Stimulated activated naive CD8-positive, alpha-beta T cell treated with anti-CD3 and anti-CD28 coated beads, Interleukin-15, amount 100 ng/mL, for 72 hours (primary cell): Measurements from ENCODE around the gene CDC42EP4.
"Not testable (repeated sequence)": the region's sequence is repeated elsewhere in the genome, so short reads cannot be mapped to it uniquely, and the experiment has no call there.

Source experiments
- ATAC-seq: fragments of 150-1000 bp; cut with Tn5 transposase; 2 replicates; pipeline ENCODE4 v1.10.0; 2021; ENCODE audit warnings: mild to moderate bottlenecking, moderate library complexity
- DNase-seq, 2 donors: peaks; one replicate each; pipeline ENCODE4 v3.0.0; 2021 to 2022
- H3K27ac Mint-ChIP-seq, 2 donors: one replicate each; pipeline ENCODE4 v1.8.0; 2022; ENCODE audit warnings: mild to moderate bottlenecking in 2 of 2, mixed read lengths in 2 of 2, moderate library complexity in 2 of 2
- H3K27me3 Mint-ChIP-seq: one replicate; pipeline ENCODE4 v1.8.0; 2022; ENCODE audit warnings: mixed read lengths
- H3K4me1 Mint-ChIP-seq: one replicate; pipeline ENCODE4 v1.8.0; 2022; ENCODE audit warnings: mild to moderate bottlenecking, mixed read lengths
- H3K4me3 Mint-ChIP-seq, 2 donors: one replicate each; pipeline ENCODE4 v1.8.0; 2022; ENCODE audit warnings: mild to moderate bottlenecking in 2 of 2, mixed read lengths in 2 of 2, moderate library complexity in 1 of 2
- H3K9me3 Mint-ChIP-seq, 2 donors: one replicate each; pipeline ENCODE4 v1.8.0; 2022; ENCODE audit warnings: mixed read lengths in 2 of 2

CDC42EP4 gene

GRCh38 chr17:73335591-73336407 lies 24.0 kb upstream of the CDC42EP4 start:
- no peaks in the 10 kb centered on the region for H3K27me3 Mint-ChIP-seq
- H3K9me3 Mint-ChIP-seq, result no peaks in the 10 kb centered on the region
- DNase-seq, result no peak
- ATAC-seq, result no peak
- H3K27ac Mint-ChIP-seq, result no peak overlapping the region
- no peak overlapping the region for H3K4me3 Mint-ChIP-seq
- H3K4me1 Mint-ChIP-seq, result no peaks in the 10 kb centered on the region

GRCh38 chr17:73334771-73335513 lies 23.1 kb upstream of the CDC42EP4 start:
- Mint-ChIP-seq H3K4me1 (no peaks in the 10 kb centered on the region), H3K27ac (peak overlapping the region; percentile 40 to 55), H3K4me3 (no peak overlapping the region), H3K27me3 (no peaks in the 10 kb centered on the region), H3K9me3 (no peaks in the 10 kb centered on the region)
- ATAC-seq (peak; percentile 28), DNase-seq (no peak)

GRCh38 chr17:73333445-73333844 lies 21.6 kb upstream of the CDC42EP4 start:
- ATAC-seq, H3K27ac Mint-ChIP-seq, H3K9me3 Mint-ChIP-seq, H3K4me3 Mint-ChIP-seq, H3K27me3 Mint-ChIP-seq, DNase-seq, H3K4me1 Mint-ChIP-seq: not testable (repeated sequence)

- Mint-ChIP-seq H3K27ac (no peak overlapping the region), H3K4me1 (no peaks in the 10 kb centered on the region), H3K27me3 (no peaks in the 10 kb centered on the region), H3K4me3 (no peak overlapping the region), H3K9me3 (no peaks in the 10 kb centered on the region)
- no peak for DNase-seq
- no peak for ATAC-seq
Observed at GRCh38 chr17:73331060-73331459, 19.3 kb upstream of the CDC42EP4 start.

- ATAC-seq, result no peak
- H3K9me3 Mint-ChIP-seq, result no peaks in the 10 kb centered on the region
- H3K27me3 Mint-ChIP-seq, result peaks cover 9% of the 10 kb centered on the region
- H3K4me3 Mint-ChIP-seq, result no peak overlapping the region
- H3K4me1 Mint-ChIP-seq, result no peaks in the 10 kb centered on the region
- DNase-seq, result no peak
- no peak overlapping the region for H3K27ac Mint-ChIP-seq
Observed at GRCh38 chr17:73327676-73328075, 15.9 kb upstream of the CDC42EP4 start.

GRCh38 chr17:73325527-73325842 lies 13.7 kb upstream of the CDC42EP4 start:
- H3K4me3 Mint-ChIP-seq, result no peak overlapping the region
- H3K27me3 Mint-ChIP-seq, result peaks cover 9% of the 10 kb centered on the region
- H3K4me1 Mint-ChIP-seq, result no peaks in the 10 kb centered on the region
- ATAC-seq (no peak), DNase-seq (no peak)
- H3K27ac Mint-ChIP-seq, result no peak overlapping the region
- no peaks in the 10 kb centered on the region for H3K9me3 Mint-ChIP-seq

GRCh38 chr17:73324711-73325526 lies 13.1 kb upstream of the CDC42EP4 start:
- Mint-ChIP-seq H3K27ac (peak overlapping the region in 1 of 2 donors; percentile 54), H3K27me3 (peaks cover 9% of the 10 kb centered on the region), H3K9me3 (no peaks in the 10 kb centered on the region), H3K4me1 (no peaks in the 10 kb centered on the region), H3K4me3 (no peak overlapping the region)
- no peak for ATAC-seq
- no peak for DNase-seq

GRCh38 chr17:73324160-73324475 lies 12.3 kb upstream of the CDC42EP4 start:
- Mint-ChIP-seq H3K27me3 (peaks cover 9% of the 10 kb centered on the region), H3K4me3 (no peak overlapping the region)
- ATAC-seq, result no peak

GRCh38 chr17:73323409-73324159 lies 11.8 kb upstream of the CDC42EP4 start:
- DNase-seq, result no peak
- Mint-ChIP-seq H3K9me3 (no peaks in the 10 kb centered on the region), H3K4me3 (no peak overlapping the region), H3K4me1 (no peaks in the 10 kb centered on the region), H3K27me3 (peaks cover 9% of the 10 kb centered on the region), H3K27ac (peak overlapping the region in 1 of 2 donors; percentile 48)
- no peak for ATAC-seq

More at GRCh38 chr17:73324160-73324475, 12.3 kb upstream of the CDC42EP4 start:
- Mint-ChIP-seq H3K27ac (peak overlapping the region in 1 of 2 donors; percentile 48), H3K4me1 (no peaks in the 10 kb centered on the region), H3K9me3 (no peaks in the 10 kb centered on the region)
- DNase-seq, result no peak

GRCh38 chr17:73320601-73321264 lies 8.9 kb upstream of the CDC42EP4 start:
- no peak for DNase-seq
- Mint-ChIP-seq H3K4me1 (no peaks in the 10 kb centered on the region), H3K9me3 (no peaks in the 10 kb centered on the region), H3K27ac (no peak overlapping the region), H3K4me3 (no peak overlapping the region), H3K27me3 (peaks cover 9% of the 10 kb centered on the region)
- no peak for ATAC-seq

- no peak for DNase-seq
- Mint-ChIP-seq H3K9me3 (no peaks in the 10 kb centered on the region), H3K4me1 (no peaks in the 10 kb centered on the region), H3K4me3 (no peak overlapping the region), H3K27me3 (peaks cover 5% of the 10 kb centered on the region), H3K27ac (no peak overlapping the region)
- ATAC-seq, result no peak
Observed at GRCh38 chr17:73319766-73320165, 8.0 kb upstream of the CDC42EP4 start.

GRCh38 chr17:73318836-73319235 lies 7.0 kb upstream of the CDC42EP4 start:
- Mint-ChIP-seq H3K9me3 (no peaks in the 10 kb centered on the region), H3K27me3 (no peaks in the 10 kb centered on the region), H3K4me3 (no peak overlapping the region), H3K27ac (no peak overlapping the region), H3K4me1 (no peaks in the 10 kb centered on the region)
- ATAC-seq (no peak), DNase-seq (no peak)

GRCh38 chr17:73318427-73318813 lies 6.6 kb upstream of the CDC42EP4 start:
- Mint-ChIP-seq H3K27me3 (peaks cover 3% of the 10 kb centered on the region), H3K27ac (no peak overlapping the region), H3K9me3 (no peaks in the 10 kb centered on the region), H3K4me1 (no peaks in the 10 kb centered on the region), H3K4me3 (no peak overlapping the region)
- no peak for DNase-seq
- ATAC-seq, result no peak

GRCh38 chr17:73317513-73318426 lies 6.0 kb upstream of the CDC42EP4 start:
- H3K9me3 Mint-ChIP-seq, result no peaks in the 10 kb centered on the region
- no peak for ATAC-seq
- no peak overlapping the region for H3K4me3 Mint-ChIP-seq
- peaks cover 8% of the 10 kb centered on the region for H3K27me3 Mint-ChIP-seq
- no peaks in the 10 kb centered on the region for H3K4me1 Mint-ChIP-seq
- no peak overlapping the region for H3K27ac Mint-ChIP-seq
- DNase-seq, result no peak
